ENCODE results near the gene ERBB2.

- no peak for TF ChIP-seq EZH2phosphoT487 (IDR thresholded peaks at IDR 0.05; ENCODE audit: insufficient read depth, low read depth)
- no peak for TF ChIP-seq EZH2 (IDR thresholded peaks at IDR 0.05; ENCODE audit: insufficient read depth, poor library complexity, severe bottlenecking)
These were observed 47.8 kb upstream of the ERBB2 start for GRCh38 chr17:39651923-39652586.

Measured in GM23248 (cell line).